IMR-90 (cell line): ENCODE data around the gene CDH23.

Source experiments
- POLR2A ChIP-seq: IDR thresholded peaks from 2 replicates; pipeline ENCODE4 v1.6.1; 2012; ENCODE audit warnings: mild to moderate bottlenecking, low read depth, low read length
- TF ChIP-seq, protein P1 (sequence below): fragments of 150-350 bp; IDR thresholded peaks from 2 replicates; pipeline ENCODE4 v1.6.1; 2016; ENCODE audit warnings: low read depth, mild to moderate bottlenecking, low read length, moderate library complexity, borderline replicate concordance
- TF ChIP-seq, protein P2 (sequence below): conservative IDR thresholded peaks from 2 replicates; pipeline ENCODE4 v1.5.1; 2012; ENCODE audit warnings: mild to moderate bottlenecking, low read depth, low read length, improper control_type of control experiment

DNA sequence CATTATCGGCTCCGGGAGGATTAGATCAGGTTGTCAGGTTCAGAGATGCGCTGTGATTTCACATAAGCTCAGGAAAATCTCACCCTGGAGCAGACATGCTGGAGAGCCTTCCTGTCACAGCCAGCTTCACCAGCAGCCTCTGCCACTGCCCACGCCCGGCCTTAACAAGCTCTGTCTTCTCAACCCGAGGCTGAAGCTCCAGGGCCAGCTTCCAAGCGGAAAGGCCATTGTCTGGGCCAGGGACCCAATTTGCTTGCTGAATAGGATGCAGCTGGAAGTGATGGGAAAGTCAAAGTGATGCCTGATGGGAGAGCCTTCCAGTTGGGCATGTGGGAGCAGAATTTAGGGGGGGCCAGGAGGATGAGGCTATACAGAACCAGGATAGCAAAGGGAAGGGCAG lies 286.6 kb downstream of the CDH23 start:
- no peak for TF ChIP-seq POLR2A
- TF ChIP-seq, protein P1, sequence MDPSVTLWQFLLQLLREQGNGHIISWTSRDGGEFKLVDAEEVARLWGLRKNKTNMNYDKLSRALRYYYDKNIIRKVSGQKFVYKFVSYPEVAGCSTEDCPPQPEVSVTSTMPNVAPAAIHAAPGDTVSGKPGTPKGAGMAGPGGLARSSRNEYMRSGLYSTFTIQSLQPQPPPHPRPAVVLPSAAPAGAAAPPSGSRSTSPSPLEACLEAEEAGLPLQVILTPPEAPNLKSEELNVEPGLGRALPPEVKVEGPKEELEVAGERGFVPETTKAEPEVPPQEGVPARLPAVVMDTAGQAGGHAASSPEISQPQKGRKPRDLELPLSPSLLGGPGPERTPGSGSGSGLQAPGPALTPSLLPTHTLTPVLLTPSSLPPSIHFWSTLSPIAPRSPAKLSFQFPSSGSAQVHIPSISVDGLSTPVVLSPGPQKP: no peak
- TF ChIP-seq, protein P2, sequence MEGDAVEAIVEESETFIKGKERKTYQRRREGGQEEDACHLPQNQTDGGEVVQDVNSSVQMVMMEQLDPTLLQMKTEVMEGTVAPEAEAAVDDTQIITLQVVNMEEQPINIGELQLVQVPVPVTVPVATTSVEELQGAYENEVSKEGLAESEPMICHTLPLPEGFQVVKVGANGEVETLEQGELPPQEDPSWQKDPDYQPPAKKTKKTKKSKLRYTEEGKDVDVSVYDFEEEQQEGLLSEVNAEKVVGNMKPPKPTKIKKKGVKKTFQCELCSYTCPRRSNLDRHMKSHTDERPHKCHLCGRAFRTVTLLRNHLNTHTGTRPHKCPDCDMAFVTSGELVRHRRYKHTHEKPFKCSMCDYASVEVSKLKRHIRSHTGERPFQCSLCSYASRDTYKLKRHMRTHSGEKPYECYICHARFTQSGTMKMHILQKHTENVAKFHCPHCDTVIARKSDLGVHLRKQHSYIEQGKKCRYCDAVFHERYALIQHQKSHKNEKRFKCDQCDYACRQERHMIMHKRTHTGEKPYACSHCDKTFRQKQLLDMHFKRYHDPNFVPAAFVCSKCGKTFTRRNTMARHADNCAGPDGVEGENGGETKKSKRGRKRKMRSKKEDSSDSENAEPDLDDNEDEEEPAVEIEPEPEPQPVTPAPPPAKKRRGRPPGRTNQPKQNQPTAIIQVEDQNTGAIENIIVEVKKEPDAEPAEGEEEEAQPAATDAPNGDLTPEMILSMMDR: no peak
